Inflammatory macrophage (primary cell): Measurements from ENCODE around the gene DUSP2.

Experiments used
- DNase-seq, 2 donors: peaks; one replicate each; pipeline ENCODE4 v3.0.0-alpha.2; 2020 to 2022
- total RNA-seq, 18 experiments: gene quantifications; one replicate each; lab custom pipeline; 2026; ENCODE audit warnings: mixed read lengths in 6 of 18, inconsistent platforms in 2 of 18; lab: John Stamatoyannopoulos, UW

DUSP2 gene
- 35.9 to 869 (median 133) reads per million in 18 experiments for total RNA-seq

GRCh38 chr2:96145036-96145847 lies at the start of gene DUSP2:
Gene DUSP2 (minus strand): TSS chr2:96145440. CDS start chr2:96145354, 86 bp downstream.
- peak; percentile 86 to 96 for DNase-seq

GRCh38 chr2:96191937-96192670 lies 46.9 kb upstream of the DUSP2 start:
- DNase-seq, result no peak

- no peak for DNase-seq
These were observed 43.7 kb upstream of the DUSP2 start for GRCh38 chr2:96188821-96189526.

- DNase-seq, result no peak
These were observed 41.3 kb upstream of the DUSP2 start for GRCh38 chr2:96186562-96186961.

GRCh38 chr2:96185516-96185915 lies 40.3 kb upstream of the DUSP2 start:
- DNase-seq, result no peak

GRCh38 chr2:96184989-96185388 lies 39.7 kb upstream of the DUSP2 start:
- no peak for DNase-seq

GRCh38 chr2:96184188-96184587 lies 38.9 kb upstream of the DUSP2 start:
- no peak for DNase-seq

GRCh38 chr2:96181529-96181928 lies 36.3 kb upstream of the DUSP2 start:
- DNase-seq, result no peak

GRCh38 chr2:96180521-96180920 lies 35.3 kb upstream of the DUSP2 start:
- DNase-seq, result no peak

- no peak for DNase-seq
These were observed 34.8 kb upstream of the DUSP2 start for GRCh38 chr2:96180002-96180401.

- no peak for DNase-seq
These were observed 31.4 kb upstream of the DUSP2 start for GRCh38 chr2:96176661-96177060.

GRCh38 chr2:96175951-96176350 lies 30.7 kb upstream of the DUSP2 start:
- no peak for DNase-seq

GRCh38 chr2:96174251-96175144 lies 29.3 kb upstream of the DUSP2 start:
- DNase-seq, result peak; percentile 82 to 85

- DNase-seq, result no peak
These were observed 26.6 kb upstream of the DUSP2 start for GRCh38 chr2:96171831-96172230.

- DNase-seq, result peak; percentile 35 to 70
These were observed 25.4 kb upstream of the DUSP2 start for GRCh38 chr2:96170626-96171025.

- no peak for DNase-seq
These were observed 24.7 kb upstream of the DUSP2 start for GRCh38 chr2:96169868-96170507.

- DNase-seq, result no peak
These were observed 22.3 kb upstream of the DUSP2 start for GRCh38 chr2:96167407-96168013.

- no peak for DNase-seq
These were observed 19.4 kb upstream of the DUSP2 start for GRCh38 chr2:96164459-96165184.

- DNase-seq, result no peak
These were observed 18.7 kb upstream of the DUSP2 start for GRCh38 chr2:96163768-96164429.

- no peak for DNase-seq
These were observed 18.2 kb upstream of the DUSP2 start for GRCh38 chr2:96163415-96163767.
